H1 (cell line): ENCODE data around the gene LEKR1. TPM values are rescaled to one million over a fixed set of nuclear protein-coding genes. Genes with fewer than 3 reads are reported as not detected.

Experiments used
- CTCF ChIA-PET: fragments of 300-600 bp; sonication (Branson Sonifier 250); formaldehyde crosslinking; loops from one replicate; lab custom pipeline; 2021; ENCODE audit not compliant: partially characterized antibody; lab: Charles Lee
- POLR2A ChIA-PET: fragments of 300-600 bp; sonication (Branson Sonifier 250); formaldehyde crosslinking; loops from one replicate; lab custom pipeline; 2021; ENCODE audit warnings: inconsistent platforms; ENCODE audit not compliant: partially characterized antibody; lab: Charles Lee
- DNase-seq, 2 experiments: peaks; one replicate each; pipeline versions ENCODE4 v3.0.0 to v3.0.0-alpha.2; 2010 to 2022; ENCODE audit warnings: low spot score in 2 of 2, low read depth in 1 of 2, mixed read lengths in 1 of 2
- FAIRE-seq: peaks from 2 replicates; lab custom pipeline; 2011; peaks lifted over from hg19 to GRCh38; lab: Jason Lieb, UNC
- H2AFZ ChIP-seq: 2 replicates; pipeline ENCODE4 v1.8.1; 2012; ENCODE audit warnings: low read length, inconsistent platforms
- H2AK5ac ChIP-seq: 2 replicates; pipeline ENCODE4 v1.6.1; 2013; ENCODE audit warnings: low read depth, low read length
- H2BK120ac ChIP-seq: replicated peaks from 2 replicates; pipeline ENCODE3; 2013; ENCODE audit warnings: low read depth, low read length, inconsistent platforms
- H2BK12ac ChIP-seq: 2 replicates; pipeline ENCODE4 v1.6.1; 2013; ENCODE audit warnings: low read depth, low read length
- H2BK15ac ChIP-seq: 2 replicates; pipeline ENCODE4 v1.6.1; 2013; ENCODE audit warnings: low read length
- H2BK20ac ChIP-seq: 2 replicates; pipeline ENCODE4 v1.6.1; 2013; ENCODE audit warnings: low read length
- H2BK5ac ChIP-seq: 2 replicates; pipeline ENCODE4 v1.6.1; 2013; ENCODE audit warnings: low read depth, low read length
- H3K14ac ChIP-seq: 2 replicates; pipeline ENCODE4 v1.6.1; 2013; ENCODE audit warnings: inconsistent platforms; ENCODE audit not compliant: insufficient read length
- H3K18ac ChIP-seq: 2 replicates; pipeline ENCODE4 v1.6.1; 2013; ENCODE audit warnings: low read length; ENCODE audit errors: extremely low read depth
- H3K23ac ChIP-seq: 2 replicates; pipeline ENCODE4 v1.6.1; 2013; ENCODE audit warnings: inconsistent platforms; ENCODE audit not compliant: insufficient read length
- H3K23me2 ChIP-seq: 2 replicates; pipeline ENCODE4 v1.6.1; 2013; ENCODE audit warnings: low read depth, low read length
- H3K27ac ChIP-seq: 2 replicates; pipeline ENCODE4 v1.6.1; 2011; ENCODE audit warnings: low read depth, low read length, inconsistent platforms
- H3K27me3 ChIP-seq, 4 experiments: replicated peaks in 1 of 4; 1 replicate in 1 of 4; 2 replicates in 3 of 4; pipeline versions ENCODE4 v1.6.1 to v1.8.1; 2011 to 2013; ENCODE audit warnings: low read length in 3 of 4, mild to moderate bottlenecking in 3 of 4, inconsistent platforms in 2 of 4, mixed read lengths in 2 of 4, moderate library complexity in 1 of 4; ENCODE audit not compliant: control insufficient read depth in 3 of 4, insufficient read depth in 3 of 4; ENCODE audit errors: extremely low read depth in 1 of 4
- H3K36me3 ChIP-seq, 4 experiments: 2 replicates each; pipeline versions ENCODE4 v1.6.1 to v1.8.1; 2011 to 2013; ENCODE audit warnings: mild to moderate bottlenecking in 4 of 4, low read length in 3 of 4, moderate library complexity in 2 of 4, control low read depth in 1 of 4, inconsistent platforms in 1 of 4; ENCODE audit not compliant: insufficient read depth in 4 of 4, control insufficient read depth in 2 of 4
- H3K4ac ChIP-seq: replicated peaks from 2 replicates; pipeline ENCODE3; 2013; ENCODE audit warnings: low read length, low read depth, mixed read lengths, inconsistent platforms; ENCODE audit not compliant: insufficient read length
- H3K4me1 ChIP-seq, 4 experiments: replicated peaks in 1 of 4; 1 replicate in 1 of 4; 2 replicates in 3 of 4; pipeline versions ENCODE4 v1.6.1 to v1.8.1; 2011 to 2013; ENCODE audit warnings: low read length in 3 of 4, inconsistent platforms in 2 of 4, mixed read lengths in 1 of 4; ENCODE audit not compliant: insufficient read depth in 4 of 4, control insufficient read depth in 3 of 4
- H3K4me2 ChIP-seq, 2 experiments: 2 replicates each; pipeline versions ENCODE4 v1.6.1 to v1.8.1; 2011 to 2013; ENCODE audit warnings: low read depth in 2 of 2, low read length in 2 of 2, control low read depth in 1 of 2, inconsistent platforms in 1 of 2, mild to moderate bottlenecking in 1 of 2; ENCODE audit not compliant: insufficient read depth in 1 of 2
- H3K4me3 ChIP-seq, 4 experiments: fragments of 200-600, 300-600 bp in 1 of 4; sonication (generic), shearing (Covaris generic), sonication (Bioruptor Twin) in 1 of 4; 2 replicates each; pipeline versions ENCODE4 v1.5.1 to v1.8.1; 2011 to 2016; ENCODE audit warnings: low read length in 4 of 4, low read depth in 3 of 4, control low read depth in 2 of 4, inconsistent platforms in 2 of 4, mild to moderate bottlenecking in 2 of 4, mixed read lengths in 1 of 4, moderate library complexity in 1 of 4; ENCODE audit not compliant: insufficient read depth in 2 of 4; ENCODE audit errors: extremely low read depth in 1 of 4
- H3K56ac ChIP-seq: replicated peaks from 2 replicates; pipeline ENCODE3; 2013; ENCODE audit warnings: low read depth, mild to moderate bottlenecking, mixed read lengths, low read length, inconsistent platforms; ENCODE audit not compliant: insufficient read length
- H3K79me1 ChIP-seq: 2 replicates; pipeline ENCODE4 v1.6.1; 2013; ENCODE audit warnings: low read depth, low read length, control low read depth
- H3K79me2 ChIP-seq, 2 experiments: 2 replicates each; pipeline versions ENCODE4 v1.6.1 to v1.8.1; 2012 to 2013; ENCODE audit warnings: low read length in 2 of 2, mild to moderate bottlenecking in 2 of 2, inconsistent platforms in 1 of 2; ENCODE audit not compliant: insufficient read depth in 2 of 2, control insufficient read depth in 1 of 2
- H3K9ac ChIP-seq, 4 experiments: replicated peaks in 1 of 4; 1 replicate in 1 of 4; 2 replicates in 3 of 4; pipeline versions ENCODE4 v1.6.1 to v1.8.1; 2011 to 2013; ENCODE audit warnings: low read depth in 3 of 4, low read length in 3 of 4, control low read depth in 2 of 4, mild to moderate bottlenecking in 2 of 4, moderate library complexity in 2 of 4, inconsistent platforms in 1 of 4; ENCODE audit errors: extremely low read depth in 1 of 4
- H3K9me3 ChIP-seq, 2 experiments: 2 replicates each; pipeline versions ENCODE4 v1.6.1 to v1.8.1; 2012 to 2013; ENCODE audit warnings: mild to moderate bottlenecking in 2 of 2, moderate library complexity in 2 of 2, control low read depth in 1 of 2, inconsistent platforms in 1 of 2, low read depth in 1 of 2, low read length in 1 of 2, mixed read lengths in 1 of 2; ENCODE audit not compliant: insufficient read depth in 2 of 2
- H4K20me1 ChIP-seq, 2 experiments: replicated peaks in 1 of 2; 2 replicates each; pipeline versions ENCODE3 to v1.8.1; 2011 to 2013; ENCODE audit warnings: inconsistent platforms in 2 of 2, low read length in 2 of 2, mild to moderate bottlenecking in 1 of 2; ENCODE audit not compliant: insufficient read depth in 2 of 2, control insufficient read depth in 1 of 2
- H4K5ac ChIP-seq: 2 replicates; pipeline ENCODE4 v1.6.1; 2013; ENCODE audit warnings: low read length, low read depth, mixed read lengths, inconsistent platforms; ENCODE audit not compliant: insufficient read length
- H4K8ac ChIP-seq: 2 replicates; pipeline ENCODE4 v1.8.0; 2013; ENCODE audit warnings: mild to moderate bottlenecking, moderate library complexity, low read length, inconsistent platforms; ENCODE audit not compliant: insufficient read depth; ENCODE audit errors: extremely low read depth
- H4K91ac ChIP-seq: replicated peaks from 2 replicates; pipeline ENCODE3; 2013; ENCODE audit warnings: low read length, mixed read lengths, inconsistent platforms; ENCODE audit not compliant: insufficient read length
- FOSL1 ChIP-seq: IDR thresholded peaks from 2 replicates; pipeline ENCODE4 v1.6.1; 2011; ENCODE audit warnings: mild to moderate bottlenecking, low read depth, low read length, moderate library complexity; ENCODE audit not compliant: insufficient read depth
- TCF12 ChIP-seq: IDR thresholded peaks from 2 replicates; pipeline ENCODE4 v1.6.1; 2011; ENCODE audit warnings: low read depth, mild to moderate bottlenecking, low read length
- WGBS, 2 experiments: shearing (Covaris generic) in 1 of 2; methylation state at CpG; one replicate each; pipeline versions ENCODE4 v1.1.6 to v1.1.7; 2013 to 2015; ENCODE audit warnings: low lambda C conversion rate in 2 of 2, mixed read lengths in 2 of 2, inconsistent platforms in 1 of 2, low coverage in 1 of 2, missing lambda C conversion rate in 1 of 2; ENCODE audit not compliant: insufficient replicate concordance in 2 of 2, insufficient coverage in 1 of 2, insufficient read length in 1 of 2; ENCODE audit errors: extremely low coverage in 1 of 2, missing lambda C conversion rate in 1 of 2; 5-methylcytosine and 5-hydroxymethylcytosine counted together
- polyA plus RNA-seq, 7 experiments: library from polyadenylated mRNA; depleted of rRNA in 3 of 7; stranded (reverse) in 5 of 7; unstranded in 2 of 7; fragments of >200 nt in 5 of 7; fragments of 200-250 nt in 2 of 7; gene quantifications; 1 replicate in 5 of 7; 2 replicates in 1 of 7; 4 replicates in 1 of 7; pipeline versions ENCODE4 v1.2.1 to v1.2.3, GENCODE V29; 2011 to 2013; ENCODE audit warnings: missing spikeins in 2 of 7, mixed read lengths in 2 of 7
- total RNA-seq: library from RNA; stranded (reverse); fragmentation: NEBNext Ultra II Directional; extraction: Animal tissue kit (Norgen Biotek cat#: 25700); gene quantifications from 2 replicates; pipeline ENCODE4 v1.2.1, GENCODE V29; 2021

The LEKR1 gene
- total and polyA plus RNA-seq, 2 of the 8 experiments (the other 6 are each of a cell fraction or from before 2014, with no cell fraction given) = 0.08 TPM; not detected in 1

- ChIA-PET POLR2A (interaction anchor here (1.2 kb wide), 1 partner anchor 16 kb away, joined by 3 read pairs; no protein-coding TSS in a partner anchor), CTCF (no interaction called here)
- Histone ChIP-seq H2AFZ (no peak overlapping the region), H2BK15ac (no peak overlapping the region), H4K91ac (no peak overlapping the region), H2BK12ac (no peak overlapping the region), H4K8ac (no peak overlapping the region), H2BK5ac (no peak overlapping the region), H4K5ac (no peak overlapping the region), H3K9ac (no peak overlapping the region), H3K27me3 (peaks cover 11 to 45% (median 28%) of the 10 kb centered on the region in 4 experiments), H4K20me1 (no peaks in the 10 kb centered on the region), H3K4me3 (no peak overlapping the region), H3K23ac (no peak overlapping the region), H3K14ac (no peak overlapping the region), H3K27ac (no peak overlapping the region), H3K9me3 (no peaks in the 10 kb centered on the region; a peak in 1 of 4 replicates), H3K4ac (no peak overlapping the region), H2BK20ac (no peak overlapping the region), H3K36me3 (no peaks in the 10 kb centered on the region), H3K79me2 (no peaks in the 10 kb centered on the region), H3K4me1 (peaks cover 0 to 5% (median 1%) of the 10 kb centered on the region in 4 experiments; a peak in 4 of 7 replicates), H2BK120ac (no peak overlapping the region), H2AK5ac (no peak overlapping the region), H3K4me2 (no peak overlapping the region), H3K23me2 (no peaks in the 10 kb centered on the region; the same call in 1 of the 2 replicates), H3K79me1 (no peaks in the 10 kb centered on the region), H3K56ac (no peak overlapping the region), H3K18ac (no peak overlapping the region)
- 85% methylated on average over 3 of the region's 3 CpGs; no CpG with 5 or more reads in 1 of the 2 experiments for WGBS, 2 experiments
- no peak for DNase-seq
- FAIRE-seq = no peak
- TF ChIP-seq TCF12 (no peak), FOSL1 (no peak)
These were observed 7.3 kb upstream of the LEKR1 start for GRCh38 chr3:156818890-156819289.
